Karpas-422 (cell line): ENCODE measurements around the gene C1orf21. TPM values are rescaled to one million over a fixed set of nuclear protein-coding genes. Genes with fewer than 3 reads are reported as not detected.

ENCODE experiments used
- DNase-seq: peaks from one replicate; pipeline ENCODE4 v3.0.0-alpha.2; 2015
- H2AFZ ChIP-seq: fragments of 200-600 bp; sonication (generic); 2 replicates; pipeline ENCODE4 v1.6.1; 2014; ENCODE audit warnings: antibody characterized with exemption, low read length, mixed read lengths
- H3K27ac ChIP-seq: fragments of 200-600 bp; sonication (generic); 2 replicates; pipeline ENCODE4 v1.5.1; 2014; ENCODE audit warnings: mild to moderate bottlenecking, low read length, moderate library complexity
- H3K27me3 ChIP-seq: fragments of 200-600 bp; sonication (generic); 2 replicates; pipeline ENCODE4 v1.6.1; 2014; ENCODE audit warnings: low read length, mixed read lengths
- H3K36me3 ChIP-seq: fragments of 200-600 bp; sonication (generic); 2 replicates; pipeline ENCODE4 v1.6.1; 2014; ENCODE audit warnings: low read length, mixed read lengths; ENCODE audit not compliant: insufficient read depth
- H3K4me1 ChIP-seq: fragments of 200-600 bp; sonication (generic); 2 replicates; pipeline ENCODE4 v1.6.1; 2014; ENCODE audit warnings: mild to moderate bottlenecking, low read length, mixed read lengths
- H3K4me2 ChIP-seq: fragments of 200-600 bp; sonication (generic); 2 replicates; pipeline ENCODE4 v1.6.1; 2014; ENCODE audit warnings: low read length, low read depth, mild to moderate bottlenecking; ENCODE audit not compliant: poor library complexity, severe bottlenecking
- H3K4me3 ChIP-seq: fragments of 200-600 bp; sonication (generic); 2 replicates; pipeline ENCODE4 v1.5.1; 2014; ENCODE audit warnings: mild to moderate bottlenecking, antibody characterized with exemption, low read length, mixed read lengths
- H3K79me2 ChIP-seq: fragments of 200-600 bp; sonication (generic); 2 replicates; pipeline ENCODE4 v1.6.1; 2014; ENCODE audit warnings: mild to moderate bottlenecking, low read length, mixed read lengths
- H3K9ac ChIP-seq: fragments of 200-600 bp; sonication (generic); 2 replicates; pipeline ENCODE4 v1.6.0; 2014; ENCODE audit warnings: low read length
- H3K9me2 ChIP-seq: fragments of 200-600 bp; sonication (generic), shearing (Covaris generic); replicated peaks from 2 replicates; pipeline ENCODE4 v1.6.0; 2014; ENCODE audit warnings: mild to moderate bottlenecking, low read length, moderate library complexity; ENCODE audit not compliant: insufficient read depth
- H3K9me3 ChIP-seq: fragments of 300-700, 200-600 bp; sonication (generic); 2 replicates; pipeline ENCODE4 v1.6.1; 2014; ENCODE audit warnings: low read length, mixed read lengths
- H4K20me1 ChIP-seq: fragments of 200-600 bp; sonication (generic); 2 replicates; pipeline ENCODE4 v1.6.1; 2014; ENCODE audit warnings: mild to moderate bottlenecking, antibody characterized with exemption, low read length, low read depth; ENCODE audit not compliant: insufficient read depth
- total RNA-seq: library from RNA; depleted of rRNA; stranded (reverse); fragments of >200 nt; shearing (Covaris generic); gene quantifications from 2 replicates; pipeline ENCODE4 v1.2.3, GENCODE V29; 2014; ENCODE audit warnings: low replicate concordance

Gene C1orf21
- total RNA-seq, 1 experiment from 2014 or later = not detected

GRCh38 chr1:184622136-184622823, 235.5 kb downstream of the C1orf21 start:
- Histone ChIP-seq H3K4me3 (no peak overlapping the region), H3K4me2 (no peak overlapping the region), H3K27me3 (0 out of 2 replicates have a peak, but pooled peaks cover 5% of the 10 kb centered on the region), H3K27ac (no peak overlapping the region), H3K9me2 (no peaks in the 10 kb centered on the region), H3K9ac (no peak overlapping the region), H4K20me1 (no peaks in the 10 kb centered on the region), H2AFZ (no peak overlapping the region), H3K4me1 (no peaks in the 10 kb centered on the region), H3K36me3 (no peaks in the 10 kb centered on the region), H3K79me2 (no peaks in the 10 kb centered on the region), H3K9me3 (no peaks in the 10 kb centered on the region)
- DNase-seq = no peak

GRCh38 chr1:184623404-184623803, 236.6 kb downstream of the C1orf21 start:
- no peak for DNase-seq
- Histone ChIP-seq H2AFZ (no peak overlapping the region), H3K27me3 (0 out of 2 replicates have a peak, but pooled peaks cover 5% of the 10 kb centered on the region), H3K4me3 (no peak overlapping the region), H3K4me1 (no peaks in the 10 kb centered on the region), H4K20me1 (no peaks in the 10 kb centered on the region), H3K9ac (no peak overlapping the region), H3K9me2 (no peaks in the 10 kb centered on the region), H3K36me3 (no peaks in the 10 kb centered on the region), H3K27ac (no peak overlapping the region), H3K79me2 (no peaks in the 10 kb centered on the region), H3K9me3 (no peaks in the 10 kb centered on the region), H3K4me2 (no peak overlapping the region)

GRCh38 chr1:184624051-184624450, 237.2 kb downstream of the C1orf21 start:
- no peaks in the 10 kb centered on the region for H3K79me2 ChIP-seq
- H3K4me1 ChIP-seq = no peaks in the 10 kb centered on the region
- no peak overlapping the region for H3K4me3 ChIP-seq
- H3K9me3 ChIP-seq = no peaks in the 10 kb centered on the region
- H3K36me3 ChIP-seq = no peaks in the 10 kb centered on the region
- 0 out of 2 replicates have a peak, but pooled peaks cover 5% of the 10 kb centered on the region for H3K27me3 ChIP-seq
- no peak overlapping the region for H2AFZ ChIP-seq
- no peak overlapping the region for H3K4me2 ChIP-seq
- no peaks in the 10 kb centered on the region for H3K9me2 ChIP-seq
- no peak overlapping the region for H3K9ac ChIP-seq
- DNase-seq = no peak
- no peak overlapping the region for H3K27ac ChIP-seq
- no peaks in the 10 kb centered on the region for H4K20me1 ChIP-seq

- 0 out of 2 replicates have a peak, but pooled peaks cover 5% of the 10 kb centered on the region for H3K27me3 ChIP-seq
- H3K4me1 ChIP-seq = no peaks in the 10 kb centered on the region
- no peaks in the 10 kb centered on the region for H3K79me2 ChIP-seq
- no peaks in the 10 kb centered on the region for H3K9me3 ChIP-seq
- no peaks in the 10 kb centered on the region for H3K9me2 ChIP-seq
- no peak overlapping the region for H3K27ac ChIP-seq
- H2AFZ ChIP-seq = no peak overlapping the region
- no peak overlapping the region for H3K9ac ChIP-seq
- no peak overlapping the region for H3K4me3 ChIP-seq
- DNase-seq = no peak
- no peaks in the 10 kb centered on the region for H4K20me1 ChIP-seq
- H3K4me2 ChIP-seq = no peak overlapping the region
- H3K36me3 ChIP-seq = no peaks in the 10 kb centered on the region
These were observed 237.8 kb downstream of the C1orf21 start for GRCh38 chr1:184624626-184625025.

GRCh38 chr1:184625271-184625670, 238.4 kb downstream of the C1orf21 start:
- no peak overlapping the region for H3K9ac ChIP-seq

DNA sequence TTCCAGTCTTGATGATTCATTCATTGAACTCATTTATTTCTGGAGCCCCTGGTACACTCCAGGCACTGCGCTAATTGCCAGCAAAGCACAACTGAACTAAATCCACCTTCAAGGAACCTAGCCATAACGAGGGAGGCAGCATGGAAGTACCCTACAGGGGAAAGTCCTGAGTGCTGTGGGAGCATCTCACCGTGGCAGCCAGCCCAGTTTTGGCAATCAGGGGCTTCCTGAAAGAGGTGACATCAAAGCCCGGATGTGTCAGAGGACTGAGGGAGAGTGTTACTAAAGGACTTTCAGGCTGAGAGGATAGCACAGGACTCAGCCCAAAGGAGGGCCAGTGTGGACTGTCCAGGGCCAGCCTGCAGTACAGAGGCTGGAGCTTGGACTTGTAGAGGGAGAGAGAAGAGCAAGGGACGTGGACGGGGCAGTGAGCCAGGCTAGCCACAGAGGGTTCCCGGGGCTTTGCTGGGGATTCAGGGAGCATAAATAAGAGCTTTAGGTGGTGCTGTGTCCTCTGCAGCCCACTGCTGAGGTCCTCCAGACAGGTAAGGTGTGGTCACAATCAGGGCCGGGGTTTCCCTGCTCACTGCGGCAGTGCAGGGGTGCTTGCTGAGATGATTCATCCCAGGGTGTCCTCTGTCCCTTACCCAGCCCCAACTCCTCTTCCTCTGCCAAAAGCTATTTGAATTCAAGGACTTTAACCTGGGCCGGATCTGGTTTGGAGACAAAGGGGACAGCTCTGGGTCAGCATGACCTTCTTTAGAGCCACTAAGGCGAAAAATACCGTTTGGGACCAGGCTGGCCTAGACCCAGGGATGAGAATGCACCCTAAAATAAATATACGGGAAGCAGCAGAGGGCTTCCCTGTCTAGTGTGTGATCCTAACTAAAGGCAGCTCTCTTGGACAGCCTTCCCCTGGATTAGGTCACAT, 239.5 kb downstream of the C1orf21 start:
- Histone ChIP-seq H3K4me2 (no peak overlapping the region), H4K20me1 (no peaks in the 10 kb centered on the region), H3K9me3 (no peaks in the 10 kb centered on the region), H3K4me1 (no peaks in the 10 kb centered on the region), H3K9me2 (no peaks in the 10 kb centered on the region), H3K9ac (no peak overlapping the region), H3K36me3 (no peaks in the 10 kb centered on the region), H3K79me2 (no peaks in the 10 kb centered on the region), H2AFZ (no peak overlapping the region), H3K4me3 (no peak overlapping the region), H3K27ac (no peak overlapping the region), H3K27me3 (0 out of 2 replicates have a peak, but pooled peaks cover 5% of the 10 kb centered on the region)
- DNase-seq = no peak

More at GRCh38 chr1:184625271-184625670, 238.4 kb downstream of the C1orf21 start:
- no peaks in the 10 kb centered on the region for H3K9me2 ChIP-seq
- no peaks in the 10 kb centered on the region for H3K36me3 ChIP-seq
- no peak overlapping the region for H3K4me2 ChIP-seq
- no peak overlapping the region for H3K27ac ChIP-seq
- no peaks in the 10 kb centered on the region for H3K4me1 ChIP-seq
- 0 out of 2 replicates have a peak, but pooled peaks cover 5% of the 10 kb centered on the region for H3K27me3 ChIP-seq
- no peak for DNase-seq
- no peak overlapping the region for H2AFZ ChIP-seq
- H3K9me3 ChIP-seq = no peaks in the 10 kb centered on the region
- H3K4me3 ChIP-seq = no peak overlapping the region
- H4K20me1 ChIP-seq = no peaks in the 10 kb centered on the region
- no peaks in the 10 kb centered on the region for H3K79me2 ChIP-seq

- no peaks in the 10 kb centered on the region for H3K9me2 ChIP-seq
- no peaks in the 10 kb centered on the region for H3K36me3 ChIP-seq
- H3K79me2 ChIP-seq = no peaks in the 10 kb centered on the region
- no peak overlapping the region for H3K9ac ChIP-seq
- H3K4me2 ChIP-seq = no peak overlapping the region
- H3K4me1 ChIP-seq = no peaks in the 10 kb centered on the region
- H2AFZ ChIP-seq = no peak overlapping the region
- no peaks in the 10 kb centered on the region for H4K20me1 ChIP-seq
- no peak for DNase-seq
- no peak overlapping the region for H3K4me3 ChIP-seq
- no peaks in the 10 kb centered on the region for H3K9me3 ChIP-seq
- H3K27me3 ChIP-seq = 0 out of 2 replicates have a peak, but pooled peaks cover 5% of the 10 kb centered on the region
- no peak overlapping the region for H3K27ac ChIP-seq
These were observed 240.1 kb downstream of the C1orf21 start for GRCh38 chr1:184627007-184627341.

- Histone ChIP-seq H2AFZ (no peak overlapping the region), H3K27me3 (0 out of 2 replicates have a peak, but pooled peaks cover 5% of the 10 kb centered on the region), H3K9me3 (no peaks in the 10 kb centered on the region), H3K9ac (no peak overlapping the region), H3K27ac (no peak overlapping the region), H3K9me2 (no peaks in the 10 kb centered on the region), H3K36me3 (no peaks in the 10 kb centered on the region), H3K4me1 (no peaks in the 10 kb centered on the region), H3K4me3 (no peak overlapping the region), H3K4me2 (no peak overlapping the region), H4K20me1 (no peaks in the 10 kb centered on the region), H3K79me2 (no peaks in the 10 kb centered on the region)
- DNase-seq = no peak
These were observed 242.4 kb downstream of the C1orf21 start for GRCh38 chr1:184629266-184629665.
